GM18502 (cell line): ENCODE results near the gene ESR1.
"Not testable (repeated sequence)": the region's sequence is repeated elsewhere in the genome, so short reads cannot be mapped to it uniquely, and the experiment has no call there.

Source experiments
- ATAC-seq: cut with Tn5 transposase; IDR thresholded peaks from one replicate; pipeline ENCODE4 v1.9.1; 2021; ENCODE audit warnings: mild to moderate bottlenecking; ENCODE audit not compliant: unreplicated experiment, poor library complexity

Gene ESR1

DNA sequence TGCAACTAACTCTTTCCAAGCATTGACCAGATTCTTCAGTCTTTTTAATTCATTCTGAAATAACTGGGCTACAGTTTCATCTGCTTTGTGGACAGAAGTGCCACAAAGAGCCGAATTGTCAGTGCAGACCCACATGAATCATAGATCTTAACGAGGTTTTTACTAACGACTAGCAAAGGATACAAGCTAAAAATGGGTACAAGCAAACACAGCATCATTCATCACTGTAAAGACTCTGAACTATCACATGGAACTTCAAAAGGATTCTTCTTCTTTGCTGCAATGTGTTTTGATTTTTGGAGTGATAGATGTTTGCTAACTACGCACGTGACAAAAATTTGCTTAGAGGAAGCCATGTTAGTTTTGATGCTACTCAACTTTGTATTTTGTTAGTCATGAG, 227.1 kb downstream of the ESR1 start:
- no peak for ATAC-seq

DNA sequence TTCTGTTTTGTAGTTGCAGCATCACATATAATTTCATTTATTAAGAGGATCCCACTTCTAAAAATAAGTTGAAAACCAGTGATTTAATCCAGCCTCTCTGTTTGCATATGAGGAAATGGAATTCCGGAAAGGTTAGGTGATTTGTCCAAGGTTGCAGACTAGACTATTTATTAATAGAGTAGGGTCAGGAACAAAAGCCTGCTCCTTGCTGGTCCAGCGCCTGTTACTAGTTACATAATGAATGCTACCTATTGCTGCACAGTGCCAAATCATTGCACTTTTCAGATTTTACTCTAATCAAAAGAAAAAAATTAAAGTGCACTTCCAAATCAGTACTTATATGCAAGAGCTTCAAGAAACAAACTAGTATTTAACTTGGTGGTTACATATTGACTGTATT, 238.6 kb downstream of the ESR1 start:
- no peak for ATAC-seq

DNA sequence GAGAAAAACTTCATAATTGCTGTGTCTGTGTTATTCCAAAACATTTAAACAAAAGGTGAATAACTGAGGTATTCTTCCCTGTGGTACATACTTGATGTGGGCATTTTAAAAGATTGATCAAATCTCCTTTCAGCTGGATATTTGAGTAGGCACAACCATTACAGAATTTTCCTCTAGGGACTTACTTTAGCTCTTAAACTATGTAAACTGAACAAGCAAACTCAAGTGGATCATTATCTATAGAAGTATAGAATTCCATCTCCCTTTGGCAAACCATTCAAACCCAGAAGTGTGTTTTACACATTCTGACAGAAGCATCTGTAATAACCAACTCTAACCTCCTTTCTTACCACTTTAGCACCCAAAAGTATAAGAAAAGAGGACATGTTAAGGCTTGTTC, 241.4 kb downstream of the ESR1 start:
- ATAC-seq: no peak

DNA sequence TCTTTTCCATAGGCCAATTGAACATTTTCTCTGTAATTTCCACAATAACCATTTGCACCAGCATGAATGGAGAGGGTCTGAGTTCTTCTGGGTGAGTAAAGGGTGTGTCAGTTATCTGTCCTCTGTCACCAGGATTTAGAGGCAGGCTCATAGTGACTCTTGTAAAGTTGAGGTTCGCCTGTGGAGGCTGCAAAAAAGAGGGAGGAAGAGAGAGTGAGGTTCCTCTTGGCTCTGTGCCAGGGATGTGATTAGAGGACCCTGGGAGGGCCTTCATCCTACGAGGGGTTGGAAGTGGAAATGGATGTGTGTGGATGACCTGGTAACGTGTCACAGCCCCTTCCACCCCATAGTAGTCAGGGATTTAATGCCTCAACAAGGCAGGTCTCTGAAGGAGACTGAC, 242.0 kb downstream of the ESR1 start:
- no peak for ATAC-seq

DNA sequence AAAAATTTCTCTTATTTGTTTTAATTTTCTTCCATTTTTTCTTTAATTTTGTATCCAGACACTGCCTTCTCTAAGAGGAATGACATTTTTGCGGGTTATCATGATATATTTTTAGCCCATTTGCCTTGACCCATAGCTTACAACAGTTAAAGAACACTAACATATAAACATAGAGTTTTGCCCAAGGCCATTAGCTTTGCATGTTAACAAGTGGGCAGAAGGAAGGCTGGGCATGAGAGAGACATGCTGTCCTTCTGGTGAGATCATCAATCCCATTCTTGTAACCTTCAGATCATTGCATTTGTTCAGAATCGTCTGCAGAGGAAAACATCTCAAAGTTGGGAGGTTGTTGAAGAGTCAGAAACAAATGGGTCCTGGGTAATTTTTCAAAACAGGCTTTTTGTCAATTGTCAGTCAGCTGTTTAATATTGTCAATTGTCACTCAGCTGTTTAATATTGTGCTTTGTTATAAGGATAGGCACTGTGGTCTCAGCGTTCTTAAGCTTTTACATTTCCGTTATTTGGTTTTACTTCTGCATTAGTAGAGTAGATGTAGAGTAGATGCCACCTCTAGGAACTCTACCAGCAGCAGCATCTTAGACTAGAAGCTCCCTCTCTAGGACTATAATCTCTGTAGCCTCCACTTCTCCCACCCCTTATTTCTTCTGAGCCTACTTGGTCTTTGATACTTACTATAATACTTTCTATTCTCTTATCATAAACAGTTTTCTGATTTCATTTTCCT, 243.1 kb downstream of the ESR1 start:
- no peak for ATAC-seq

DNA sequence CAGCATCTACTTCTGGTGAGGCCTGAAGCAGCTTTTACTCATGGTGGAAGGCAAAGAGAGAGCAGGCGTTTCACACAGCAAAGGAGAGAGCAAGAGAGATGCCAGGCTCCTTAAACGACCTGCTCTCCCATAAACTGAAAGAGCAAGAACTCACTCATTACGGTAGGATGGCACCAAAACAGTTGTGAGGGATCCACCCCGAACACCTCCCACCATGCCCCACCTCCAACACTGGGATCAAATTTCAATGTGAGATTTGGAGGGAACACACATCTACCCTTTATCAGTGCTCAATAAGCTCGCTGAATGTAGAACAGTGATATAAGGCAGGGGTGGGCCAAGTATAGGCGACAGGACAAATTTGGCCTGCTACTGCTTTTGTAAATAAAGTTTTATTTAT, 244.6 kb downstream of the ESR1 start:
- no peak for ATAC-seq

DNA sequence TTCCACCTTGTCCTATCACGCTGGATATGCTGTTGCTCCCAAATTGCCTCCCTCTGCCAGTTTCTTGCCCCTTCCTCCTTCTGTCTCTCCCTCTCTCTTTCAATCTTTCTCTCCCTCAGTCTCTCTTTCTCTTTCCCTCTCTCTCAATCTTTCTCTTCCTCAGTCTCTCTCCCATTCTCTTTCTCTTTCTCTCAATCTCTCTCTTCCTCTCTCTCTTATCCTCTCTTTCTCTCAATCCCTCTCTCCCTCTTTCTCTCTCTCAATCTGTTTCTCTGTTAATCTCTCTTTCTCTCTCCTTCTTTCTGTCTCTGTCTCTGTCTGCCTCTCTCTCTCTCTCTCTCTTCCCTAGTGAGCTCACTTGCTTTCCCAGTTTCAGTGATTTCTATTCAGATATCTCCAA, 245.8 kb downstream of the ESR1 start:
- ATAC-seq: no peak

DNA sequence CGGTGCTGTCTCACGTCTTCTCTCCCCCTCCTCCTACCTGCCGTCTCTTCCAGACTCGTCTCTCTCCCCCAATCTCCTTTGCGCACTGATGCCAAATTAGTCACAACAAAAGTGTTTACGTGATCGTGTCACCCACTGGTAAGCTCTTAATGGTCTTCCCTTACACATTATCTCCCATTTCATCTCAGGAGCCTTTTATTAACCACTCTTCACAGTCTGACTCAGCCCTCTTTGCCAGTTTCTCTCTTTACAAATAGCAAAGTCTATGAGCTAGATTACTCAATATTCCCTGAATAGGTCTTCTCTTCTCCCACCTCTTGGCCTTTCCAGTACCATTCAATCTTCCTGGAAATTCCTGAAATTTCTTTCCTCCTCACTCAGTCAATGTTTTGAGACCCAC, 247.0 kb downstream of the ESR1 start:
- ATAC-seq: no peak

DNA sequence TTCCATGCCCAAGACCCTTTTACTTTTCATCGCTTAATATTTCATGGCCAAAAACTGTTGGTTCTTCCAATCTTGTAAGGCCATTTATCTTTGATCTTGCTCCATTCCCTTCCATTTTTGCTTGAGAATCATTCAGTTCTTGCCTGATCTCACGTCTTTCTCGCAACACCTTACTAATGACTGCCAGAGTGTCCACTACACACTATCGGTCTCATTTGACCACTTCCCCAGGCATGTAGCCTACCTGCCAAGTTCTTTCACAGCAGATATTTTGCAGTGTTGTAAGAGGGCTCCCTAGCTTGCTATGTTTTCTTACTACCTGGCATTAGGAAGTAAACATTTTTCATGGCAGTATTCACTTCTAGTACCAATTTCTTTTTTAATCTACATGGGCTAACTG, 248.0 kb downstream of the ESR1 start:
- ATAC-seq: no peak

DNA sequence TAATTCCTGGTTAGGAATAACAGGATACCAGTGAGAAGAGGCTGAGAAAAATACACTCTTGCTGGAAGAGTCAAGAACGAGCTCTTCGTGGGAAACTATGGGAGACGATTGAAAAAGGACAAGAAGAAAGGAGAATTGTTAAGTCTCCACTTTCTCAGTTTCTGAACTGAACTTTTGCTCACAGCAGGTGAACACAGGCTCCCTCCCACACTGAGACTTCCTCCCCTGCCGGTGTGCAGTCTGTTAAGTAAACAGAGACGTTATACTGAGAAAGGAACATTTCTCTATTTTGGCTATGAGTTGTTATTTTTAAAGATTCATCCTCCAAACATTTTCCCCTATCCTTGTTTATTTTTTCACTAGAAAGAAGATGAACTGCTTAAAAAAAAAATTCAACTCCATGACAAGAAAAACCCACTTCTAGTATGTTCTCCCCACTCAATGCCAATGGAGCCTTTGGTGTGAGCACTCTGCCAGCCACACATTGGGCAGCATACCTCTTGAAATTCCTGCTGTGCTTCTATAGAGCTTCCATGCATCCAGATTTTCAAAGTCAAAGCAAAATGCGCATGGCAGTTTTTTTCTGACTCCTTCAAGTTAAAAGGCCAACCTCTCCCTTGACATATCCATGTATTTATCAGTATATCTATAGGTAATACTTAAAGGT, 250.5 kb downstream of the ESR1 start:
- no peak for ATAC-seq

DNA sequence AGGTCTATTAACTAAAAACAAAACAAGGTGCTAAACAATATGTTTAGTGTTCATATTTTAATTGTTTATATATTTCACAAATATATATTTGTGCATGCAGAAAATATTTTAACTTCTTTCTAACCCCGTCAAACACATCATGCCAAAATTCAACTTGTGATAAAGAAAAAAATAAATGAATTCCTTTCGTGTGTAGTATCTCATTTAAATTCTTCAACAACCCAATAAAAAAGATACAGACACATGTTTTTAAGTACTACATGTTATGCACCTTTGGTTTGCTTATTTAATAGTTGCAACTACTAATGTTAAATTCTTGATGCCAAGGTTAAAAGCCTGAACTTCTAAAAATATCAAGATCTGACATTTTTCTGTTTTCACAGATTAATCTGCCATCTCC, 252.4 kb downstream of the ESR1 start:
- no peak for ATAC-seq

DNA sequence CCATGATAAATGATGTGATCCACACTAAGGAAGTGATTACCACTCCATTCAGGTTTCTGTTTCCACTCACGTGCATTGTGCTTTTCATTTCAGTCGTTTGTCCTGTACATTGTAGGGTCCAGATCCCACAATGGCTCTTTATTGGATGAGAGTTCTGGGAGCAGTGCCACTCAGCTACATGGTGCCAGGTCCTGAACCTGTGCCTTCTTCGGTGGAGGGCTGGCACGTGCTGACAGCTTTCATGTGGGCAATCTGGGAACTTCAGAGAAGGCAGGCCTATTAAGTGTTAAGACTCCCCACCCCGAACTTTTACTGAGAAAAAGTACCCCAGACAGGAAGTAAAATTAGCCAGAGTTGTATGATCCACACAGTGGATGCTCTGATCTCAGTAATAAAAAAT, 255.0 kb downstream of the ESR1 start:
- no peak for ATAC-seq

DNA sequence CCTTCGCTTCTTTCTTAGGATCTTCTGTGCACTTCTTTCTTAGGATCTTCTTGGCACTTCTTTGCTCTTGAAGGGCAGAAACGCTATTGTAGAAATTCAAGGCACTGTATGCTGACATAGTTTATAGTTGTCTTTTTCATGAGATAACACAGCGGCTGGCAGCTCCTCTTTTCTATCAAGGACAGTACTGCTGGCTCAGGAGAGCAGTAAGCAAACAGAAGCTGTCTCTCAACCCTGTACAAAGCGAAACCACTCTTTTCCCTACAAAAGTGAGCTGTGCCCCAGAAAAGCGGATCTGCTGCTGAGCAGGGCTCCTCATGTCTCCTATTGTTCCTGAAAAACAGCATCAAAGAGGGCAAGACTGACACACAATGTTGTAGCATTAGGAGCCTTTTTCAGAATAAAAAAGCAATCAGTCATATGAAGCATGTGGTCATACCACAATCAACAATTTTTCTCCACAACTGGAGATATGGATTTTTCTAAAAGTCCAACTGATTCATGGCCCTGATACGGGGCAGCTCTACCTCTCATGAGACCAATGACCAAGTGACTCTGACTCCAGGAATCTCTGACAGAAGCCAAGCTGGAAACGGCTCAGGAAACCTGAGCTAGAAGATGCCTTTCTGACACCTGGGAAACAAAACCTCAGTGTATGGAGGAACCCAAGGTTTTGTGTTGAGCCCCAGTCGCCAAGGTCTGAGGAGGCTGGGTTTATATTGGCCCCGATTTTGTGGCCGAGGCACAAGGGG, 255.9 kb downstream of the ESR1 start:
- ATAC-seq: no peak

DNA sequence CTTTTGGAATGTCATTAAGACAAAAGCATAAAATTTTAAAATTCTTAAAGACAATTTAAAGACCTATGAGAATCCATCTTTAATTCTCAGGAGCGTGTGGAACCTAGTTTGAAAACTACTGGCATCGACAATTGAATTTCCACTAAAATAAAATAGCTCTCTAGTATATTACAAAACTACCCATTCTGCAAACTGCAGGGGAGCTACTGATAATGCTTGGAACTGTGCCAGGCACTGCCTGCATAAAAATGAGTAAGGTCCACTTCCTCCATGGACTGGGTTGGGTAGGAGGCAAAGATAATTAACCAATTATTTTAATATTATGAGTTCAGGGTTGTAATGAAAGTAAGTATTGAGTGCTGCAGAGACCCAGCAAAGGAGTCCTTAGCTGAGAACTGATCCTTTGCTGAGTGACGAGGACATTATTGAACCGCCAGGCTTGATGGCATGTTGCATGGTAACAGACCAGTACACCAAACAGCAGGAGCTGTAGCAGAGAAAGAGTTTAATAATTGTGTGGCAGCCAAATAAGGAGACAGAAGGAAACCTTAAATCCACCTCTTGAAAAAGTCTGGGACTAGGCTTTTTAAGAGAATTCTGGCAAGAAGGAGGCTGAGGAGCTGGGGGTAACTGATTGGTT, 261.3 kb downstream of the ESR1 start:
- no peak for ATAC-seq

DNA sequence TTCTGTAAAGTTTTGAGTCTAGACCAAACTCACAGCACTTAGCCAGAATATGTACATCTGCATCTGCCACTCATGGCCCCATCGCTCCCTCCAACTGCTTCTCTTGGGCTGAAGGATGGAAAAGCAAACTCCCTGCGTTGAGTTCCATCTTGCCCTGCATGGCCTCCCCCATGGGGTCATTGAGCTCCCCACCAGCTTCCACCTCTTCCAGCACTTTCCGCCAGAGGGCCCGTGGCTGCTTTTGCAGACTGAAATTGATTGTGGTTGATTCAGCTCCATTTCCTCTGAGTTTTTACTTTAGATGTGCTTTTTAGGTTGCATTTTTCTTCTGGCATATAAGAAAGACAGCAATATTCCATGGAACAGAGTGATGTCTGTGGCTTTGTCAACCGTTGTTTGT, 263.1 kb downstream of the ESR1 start:
- no peak for ATAC-seq

DNA sequence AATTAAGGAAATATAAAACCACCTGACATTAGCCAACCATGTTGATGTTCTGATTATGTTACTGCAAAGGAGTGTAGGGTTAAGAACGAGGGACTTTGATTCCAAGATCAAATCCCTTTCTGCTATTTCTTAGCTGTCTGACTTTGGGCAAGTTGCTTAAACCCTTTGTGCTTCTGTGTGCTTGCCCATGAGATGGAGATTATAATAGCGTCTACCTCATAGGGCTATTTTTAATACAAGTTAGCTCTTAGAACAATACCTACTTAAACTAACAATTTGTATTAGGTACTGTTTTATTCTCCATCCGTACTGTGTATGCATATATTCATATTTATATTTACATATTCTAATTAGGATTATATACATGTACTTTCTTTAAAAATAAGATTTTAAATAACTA, 263.8 kb downstream of the ESR1 start:
- ATAC-seq: no peak

DNA sequence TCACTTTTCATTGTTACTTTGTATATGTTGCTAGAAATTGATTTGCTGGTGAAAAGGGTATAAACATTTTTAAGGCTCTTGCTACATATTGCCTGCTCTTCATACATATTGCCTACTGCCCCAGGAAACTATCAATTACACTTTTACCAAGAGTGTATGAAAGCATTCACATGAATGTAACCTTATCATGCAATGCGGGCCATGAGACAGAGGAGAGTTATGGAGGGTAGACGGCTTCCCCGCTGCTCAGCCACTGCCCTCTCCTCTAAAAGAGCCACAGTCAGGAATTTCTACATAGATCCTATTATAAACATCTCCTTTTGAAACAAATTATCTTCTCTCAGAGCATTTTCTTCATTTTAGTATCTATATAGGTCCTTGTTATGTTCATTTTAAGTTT, 264.4 kb downstream of the ESR1 start:
- ATAC-seq: no peak

DNA sequence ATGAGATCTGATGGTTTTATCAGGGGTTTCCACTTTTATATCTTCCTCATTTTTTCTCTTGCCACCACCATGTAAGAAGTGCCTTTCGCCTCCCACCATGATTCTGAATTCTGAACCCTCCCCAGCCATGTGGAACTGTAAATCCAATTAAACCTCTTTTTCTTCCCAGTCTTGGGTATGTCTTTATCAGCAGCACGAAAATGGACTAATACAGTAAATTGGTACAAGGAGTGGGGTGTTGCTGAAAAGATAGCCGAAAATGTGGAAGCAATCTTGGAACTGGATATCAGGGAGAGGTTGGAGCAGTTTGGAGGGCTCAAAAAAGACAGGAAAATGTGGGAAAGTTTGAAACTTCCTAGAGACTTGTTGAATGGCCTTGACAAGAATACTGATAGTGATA, 268.8 kb downstream of the ESR1 start:
- not testable (repeated sequence) for ATAC-seq

DNA sequence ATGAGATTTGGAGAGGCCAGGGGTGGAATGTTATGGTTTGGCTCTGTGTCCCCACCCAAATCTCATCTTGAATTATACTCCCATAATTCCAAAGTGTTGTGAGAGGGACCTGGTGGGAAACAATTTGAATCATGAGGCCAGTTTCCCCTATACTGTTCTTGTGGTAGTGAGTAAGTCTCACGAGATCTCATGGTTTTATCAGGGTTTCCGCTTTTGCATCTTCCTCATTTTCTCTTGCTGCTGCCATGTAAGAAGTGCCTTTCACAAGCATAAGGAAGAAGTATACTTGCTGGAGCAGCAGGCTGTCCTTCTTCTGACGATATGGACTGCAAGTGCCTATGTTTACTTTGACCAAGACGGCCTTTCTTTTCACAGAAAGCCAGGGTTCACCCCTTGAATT, 270.5 kb downstream of the ESR1 start:
- ATAC-seq: no peak

DNA sequence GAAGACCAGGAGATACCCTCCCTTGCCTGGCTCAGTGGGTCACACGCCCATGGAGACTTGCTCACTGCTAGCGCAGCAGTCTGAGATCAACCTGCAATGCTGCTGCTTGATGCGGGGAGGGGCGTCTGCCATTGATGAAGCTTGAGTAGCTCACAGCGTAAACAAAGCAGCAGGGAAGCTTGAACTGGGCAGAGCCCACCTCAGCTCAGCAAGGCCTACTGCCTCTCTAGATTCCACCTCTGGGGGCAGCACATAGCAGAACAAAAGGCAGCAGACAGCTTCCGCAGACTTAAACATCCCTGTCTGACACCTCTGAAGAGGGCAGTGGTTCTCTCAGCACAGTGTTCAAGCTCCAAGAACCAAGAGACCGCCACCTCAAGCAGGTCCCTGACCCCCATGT, 271.3 kb downstream of the ESR1 start:
- no peak for ATAC-seq

DNA sequence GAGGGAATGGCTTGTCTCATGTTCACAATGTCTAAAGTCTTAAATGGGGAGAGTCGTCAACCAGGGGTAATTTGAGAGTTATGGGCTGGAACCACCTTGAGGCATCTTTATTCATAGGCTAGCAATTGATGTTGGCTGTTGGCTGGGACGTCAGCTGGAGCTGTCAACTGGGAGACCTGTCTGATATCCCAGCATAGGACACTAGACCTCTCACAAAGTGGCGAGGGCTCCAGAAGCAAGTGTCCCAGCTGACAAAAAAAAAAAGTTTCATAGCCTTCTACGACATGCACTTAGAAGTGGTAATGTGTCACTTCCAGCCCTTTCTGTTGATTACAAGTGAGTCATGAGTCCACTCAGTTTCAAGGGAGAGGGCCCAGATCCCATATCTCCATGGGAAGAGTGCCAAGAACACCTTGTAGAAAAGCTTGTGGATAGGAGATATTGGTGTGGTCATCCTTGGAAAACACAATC, 278.0 kb downstream of the ESR1 start:
- no peak for ATAC-seq
